Spleen (tissue), 7 donors: ENCODE results near the gene TBCC.

Experiments
- CTCF ChIP-seq, 11 experiments: fragments of 200-600 bp in 7 of 11; fragments of 450-650 bp in 4 of 11; sonication (generic) in 4 of 11; IDR thresholded peaks in 8 of 11; conservative IDR thresholded peaks in 3 of 11; 1 replicate in 7 of 11; 2 replicates in 4 of 11; pipeline versions ENCODE4 v1.4.0 to v1.8.0; 2016 to 2021; ENCODE audit warnings: antibody characterized with exemption in 11 of 11, inconsistent platforms in 4 of 11, mild to moderate bottlenecking in 1 of 11
- POLR2AphosphoS5 ChIP-seq, 3 donors: sonication (generic); formaldehyde crosslinking; IDR thresholded peaks; one replicate each; pipeline ENCODE4 v1.5.1; 2017; ENCODE audit warnings: antibody characterized with exemption in 3 of 3
- donor health status: DM: no; HTN: no; CAD: no; lungs with moderate emphysema.
- donor health status: DM: no; HTN: no; CAD: no.
- donor health status: DM: no; HTN: no; CAD: no.

DNA sequence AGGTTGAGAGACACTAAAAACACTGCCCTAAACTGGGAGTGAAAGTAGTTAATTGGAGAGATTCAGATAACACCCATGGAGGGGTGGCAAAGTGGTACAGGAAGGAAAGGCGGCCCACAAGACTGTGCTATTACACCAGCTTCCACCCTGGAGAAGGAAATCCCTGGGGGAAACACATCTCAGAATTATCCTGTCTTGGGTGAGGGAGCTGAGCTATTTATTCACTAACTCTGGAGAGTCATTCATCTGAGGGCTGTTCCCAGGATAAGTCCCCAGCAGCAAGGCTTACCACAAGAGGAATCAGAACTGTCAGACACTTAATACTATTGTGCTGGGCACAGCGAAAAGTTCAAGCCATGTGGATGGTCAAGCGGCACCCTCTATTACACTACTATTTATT is 9.9 kb downstream of the TBCC start:
- TF ChIP-seq POLR2AphosphoS5 (IDR thresholded peaks at IDR 0.05) (no peak), CTCF (IDR thresholded peaks at IDR 0.05 in 8 of 11, conservative IDR thresholded peaks at IDR 0.05 in 3 of 11) (no peak)
